ENCODE data around the gene IFTAP.

GRCh38 chr11:36615826-36616225 is 21.5 kb downstream of the IFTAP start:
- TF ChIP-seq, protein P1, sequence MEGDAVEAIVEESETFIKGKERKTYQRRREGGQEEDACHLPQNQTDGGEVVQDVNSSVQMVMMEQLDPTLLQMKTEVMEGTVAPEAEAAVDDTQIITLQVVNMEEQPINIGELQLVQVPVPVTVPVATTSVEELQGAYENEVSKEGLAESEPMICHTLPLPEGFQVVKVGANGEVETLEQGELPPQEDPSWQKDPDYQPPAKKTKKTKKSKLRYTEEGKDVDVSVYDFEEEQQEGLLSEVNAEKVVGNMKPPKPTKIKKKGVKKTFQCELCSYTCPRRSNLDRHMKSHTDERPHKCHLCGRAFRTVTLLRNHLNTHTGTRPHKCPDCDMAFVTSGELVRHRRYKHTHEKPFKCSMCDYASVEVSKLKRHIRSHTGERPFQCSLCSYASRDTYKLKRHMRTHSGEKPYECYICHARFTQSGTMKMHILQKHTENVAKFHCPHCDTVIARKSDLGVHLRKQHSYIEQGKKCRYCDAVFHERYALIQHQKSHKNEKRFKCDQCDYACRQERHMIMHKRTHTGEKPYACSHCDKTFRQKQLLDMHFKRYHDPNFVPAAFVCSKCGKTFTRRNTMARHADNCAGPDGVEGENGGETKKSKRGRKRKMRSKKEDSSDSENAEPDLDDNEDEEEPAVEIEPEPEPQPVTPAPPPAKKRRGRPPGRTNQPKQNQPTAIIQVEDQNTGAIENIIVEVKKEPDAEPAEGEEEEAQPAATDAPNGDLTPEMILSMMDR (IDR thresholded peaks at IDR 0.05; ENCODE audit: extremely low read depth in 1 of 2, insufficient read depth in 1 of 2, low read depth in 1 of 2, low read length in 2 of 2): no peak
- TF ChIP-seq FOS (IDR thresholded peaks at IDR 0.05; ENCODE audit: borderline replicate concordance, insufficient read depth, low read length): no peak
- no peak for TF ChIP-seq EZH2 (IDR thresholded peaks at IDR 0.05; ENCODE audit: borderline replicate concordance, low read depth, low read length, severe bottlenecking)
- TF ChIP-seq POLR2A (IDR thresholded peaks at IDR 0.05; ENCODE audit: low read depth, low read length): no peak
- TF ChIP-seq POLR2AphosphoS5 (IDR thresholded peaks at IDR 0.05; ENCODE audit: insufficient read depth, low read depth, low read length): no peak
- no peak for TF ChIP-seq MYC (IDR thresholded peaks at IDR 0.05; ENCODE audit: low read depth, low read length)
- no peak for TF ChIP-seq JUN (IDR thresholded peaks at IDR 0.05; ENCODE audit: borderline replicate concordance, insufficient read depth, insufficient read length, low read depth)

Measured in endothelial cell of umbilical vein (primary cell).